H9 (cell line): ENCODE results near the gene SNX27. TPM values are rescaled to one million over a fixed set of nuclear protein-coding genes. Genes with fewer than 3 reads are reported as not detected.

Experiments
- DNase-seq: peaks from one replicate; pipeline ENCODE4 v3.0.0-alpha.2; 2017
- H2AFZ ChIP-seq: one replicate; pipeline ENCODE4 v1.6.1; 2013; ENCODE audit warnings: mild to moderate bottlenecking, low read length, control low read depth, moderate library complexity
- H2AK5ac ChIP-seq: 2 replicates; pipeline ENCODE4 v1.6.1; 2013; ENCODE audit warnings: low read length, control low read depth, mixed read lengths; ENCODE audit not compliant: insufficient read length
- H2BK120ac ChIP-seq: one replicate; pipeline ENCODE4 v1.6.1; 2013; ENCODE audit warnings: low read depth, mild to moderate bottlenecking, low read length, control low read depth, inconsistent platforms; ENCODE audit not compliant: poor library complexity, severe bottlenecking
- H2BK12ac ChIP-seq: 2 replicates; pipeline ENCODE4 v1.6.1; 2013; ENCODE audit warnings: low read length, control low read depth, mixed read lengths, low read depth; ENCODE audit not compliant: insufficient read length
- H2BK15ac ChIP-seq: 2 replicates; pipeline ENCODE4 v1.6.1; 2013; ENCODE audit warnings: low read depth, low read length, control low read depth
- H2BK20ac ChIP-seq: one replicate; pipeline ENCODE4 v1.6.1; 2013; ENCODE audit warnings: low read depth, mild to moderate bottlenecking, low read length, control low read depth, inconsistent platforms; ENCODE audit not compliant: poor library complexity, severe bottlenecking
- H2BK5ac ChIP-seq: 2 replicates; pipeline ENCODE4 v1.6.1; 2013; ENCODE audit warnings: low read length, control low read depth, mixed read lengths; ENCODE audit not compliant: insufficient read length
- H3K14ac ChIP-seq: 2 replicates; pipeline ENCODE4 v1.6.1; 2013; ENCODE audit warnings: low read length, control low read depth; ENCODE audit not compliant: insufficient read depth
- H3K18ac ChIP-seq: 2 replicates; pipeline ENCODE4 v1.6.1; 2013; ENCODE audit warnings: low read depth, mild to moderate bottlenecking, mixed read lengths, low read length, control low read depth; ENCODE audit not compliant: insufficient read length
- H3K23ac ChIP-seq: 2 replicates; pipeline ENCODE4 v1.6.1; 2013; ENCODE audit warnings: low read length, control low read depth, mixed read lengths, low read depth; ENCODE audit not compliant: insufficient read length
- H3K23me2 ChIP-seq: 2 replicates; pipeline ENCODE4 v1.6.1; 2013; ENCODE audit warnings: low read depth, mild to moderate bottlenecking, mixed read lengths, low read length, control low read depth; ENCODE audit not compliant: insufficient read length, poor library complexity, severe bottlenecking
- H3K27ac ChIP-seq: 2 replicates; pipeline ENCODE4 v1.5.1; 2013; ENCODE audit warnings: low read length, control low read depth, mixed read lengths, low read depth; ENCODE audit not compliant: insufficient read length
- H3K27me3 ChIP-seq: 2 replicates; pipeline ENCODE4 v1.6.1; 2013; ENCODE audit warnings: low read length, control low read depth, inconsistent platforms; ENCODE audit not compliant: insufficient read depth
- H3K4ac ChIP-seq: 2 replicates; pipeline ENCODE4 v1.6.1; 2013; ENCODE audit warnings: low read depth, mild to moderate bottlenecking, control low read depth, inconsistent platforms, low read length, moderate library complexity
- H3K4me1 ChIP-seq: 2 replicates; pipeline ENCODE4 v1.6.1; 2013; ENCODE audit warnings: low read length, control low read depth, inconsistent platforms; ENCODE audit not compliant: insufficient read depth
- H3K4me2 ChIP-seq: 2 replicates; pipeline ENCODE4 v1.6.1; 2013; ENCODE audit warnings: low read length, control low read depth, mixed read lengths; ENCODE audit not compliant: insufficient read length, insufficient read depth
- H3K56ac ChIP-seq: 2 replicates; pipeline ENCODE4 v1.6.1; 2013; ENCODE audit warnings: low read depth, mild to moderate bottlenecking, mixed read lengths, low read length, control low read depth; ENCODE audit not compliant: insufficient read length
- H3K79me1 ChIP-seq: 2 replicates; pipeline ENCODE4 v1.6.1; 2013; ENCODE audit warnings: low read depth, mild to moderate bottlenecking, moderate library complexity, low read length, control low read depth, inconsistent platforms; ENCODE audit not compliant: insufficient read depth, poor library complexity, severe bottlenecking
- H3K79me2 ChIP-seq: 2 replicates; pipeline ENCODE4 v1.6.1; 2013; ENCODE audit warnings: low read length, control low read depth, inconsistent platforms; ENCODE audit not compliant: insufficient read depth
- H3K9ac ChIP-seq: 2 replicates; pipeline ENCODE4 v1.6.1; 2013; ENCODE audit warnings: low read length, control low read depth, mixed read lengths; ENCODE audit not compliant: insufficient read length; ENCODE audit errors: extremely low read depth
- H3K9me3 ChIP-seq: one replicate; pipeline ENCODE4 v1.6.1; 2013; ENCODE audit warnings: low read depth, low read length, inconsistent platforms; ENCODE audit not compliant: control insufficient read depth
- H3T11ph ChIP-seq: one replicate; pipeline ENCODE4 v1.6.1; 2013; ENCODE audit warnings: mild to moderate bottlenecking, low read length, control low read depth, inconsistent platforms
- H4K20me1 ChIP-seq: one replicate; pipeline ENCODE4 v1.6.1; 2013; ENCODE audit not compliant: control insufficient read depth, insufficient read length, insufficient read depth
- H4K5ac ChIP-seq: 2 replicates; pipeline ENCODE4 v1.6.1; 2013; ENCODE audit warnings: low read depth, mild to moderate bottlenecking, mixed read lengths, low read length, control low read depth; ENCODE audit not compliant: insufficient read length
- H4K8ac ChIP-seq: replicated peaks from 2 replicates; pipeline ENCODE4 v1.6.1; 2013; ENCODE audit warnings: low read length, control low read depth, mixed read lengths, low read depth; ENCODE audit not compliant: insufficient read length
- H4K91ac ChIP-seq: 2 replicates; pipeline ENCODE4 v1.6.1; 2013; ENCODE audit warnings: low read depth, mild to moderate bottlenecking, moderate library complexity, mixed read lengths, low read length, control low read depth; ENCODE audit not compliant: insufficient read length
- H3K27ac Mint-ChIP-seq, 3 experiments: 2 replicates in 2 of 3; 3 replicates in 1 of 3; pipeline ENCODE4 v1.8.0; 2020 to 2021; ENCODE audit warnings: mixed read lengths in 3 of 3, mild to moderate bottlenecking in 1 of 3, moderate library complexity in 1 of 3
- H3K27me3 Mint-ChIP-seq: 2 replicates; pipeline ENCODE4 v1.8.0; 2021; ENCODE audit warnings: low read depth, mild to moderate bottlenecking, moderate library complexity, mixed read lengths
- H3K36me3 Mint-ChIP-seq, 3 experiments: 2 replicates in 2 of 3; 3 replicates in 1 of 3; pipeline ENCODE4 v1.8.0; 2020 to 2021; ENCODE audit warnings: low read depth in 3 of 3, mixed read lengths in 3 of 3; ENCODE audit not compliant: insufficient read depth in 1 of 3
- H3K4me1 Mint-ChIP-seq, 2 experiments: 2 replicates each; pipeline ENCODE4 v1.8.0; 2020; ENCODE audit warnings: mixed read lengths in 2 of 2
- H3K4me3 Mint-ChIP-seq, 2 experiments: 2 replicates in 1 of 2; 3 replicates in 1 of 2; pipeline ENCODE4 v1.8.0; 2020 to 2021; ENCODE audit warnings: mild to moderate bottlenecking in 2 of 2, mixed read lengths in 2 of 2, moderate library complexity in 1 of 2
- H3K9me3 Mint-ChIP-seq, 2 experiments: 2 replicates in 1 of 2; 3 replicates in 1 of 2; pipeline ENCODE4 v1.8.0; 2020; ENCODE audit warnings: mild to moderate bottlenecking in 2 of 2, mixed read lengths in 2 of 2, moderate library complexity in 1 of 2
- CTCF ChIP-seq: fragments of 200-600 bp; sonication (generic); conservative IDR thresholded peaks from 3 replicates; pipeline ENCODE4 v1.8.0; 2021; ENCODE audit warnings: antibody characterized with exemption, mild to moderate bottlenecking
- WGBS: extraction: QIAGEN DNeasy Blood & Tissue Kit; methylation state at CpG from one replicate; pipeline ENCODE4 v1.1.7; 2013; ENCODE audit warnings: missing lambda C conversion rate, low lambda C conversion rate, mixed read lengths; ENCODE audit not compliant: insufficient read length; ENCODE audit errors: extremely low coverage; 5-methylcytosine and 5-hydroxymethylcytosine counted together
- total RNA-seq: library from RNA; stranded (reverse); gene quantifications from 2 replicates; pipeline ENCODE4 v1.2.1, GENCODE V29; 2021

The SNX27 gene
- total RNA-seq, 1 experiment from 2014 or later: 48.9 TPM

GRCh38 chr1:151624783-151625182 is 12.9 kb downstream of the SNX27 start:
- no peak for TF ChIP-seq CTCF
- whole genome bisulfite sequencing: no CpG with 5 or more reads among the region's 3 CpGs
- H4K5ac ChIP-seq: no peak overlapping the region
- Mint-ChIP-seq H3K4me3 (no peak overlapping the region), H3K27ac (no peak overlapping the region), H3K27me3 (no peaks in the 10 kb centered on the region), H3K36me3 (peaks cover 3 to 12% (median 10%) of the 10 kb centered on the region in 3 experiments; a peak in 6 of 7 replicates), H3K4me1 (peaks cover 6 to 10% of the 10 kb centered on the region in 2 experiments), H3K9me3 (no peaks in the 10 kb centered on the region)
- H3K4me2 ChIP-seq: no peak overlapping the region
- no peaks in the 10 kb centered on the region for H3K23me2 ChIP-seq
- no peak overlapping the region for H3T11ph ChIP-seq
- no peak overlapping the region for H3K27ac ChIP-seq
- H3K9me3 ChIP-seq: no peaks in the 10 kb centered on the region
- H3K9ac ChIP-seq: no peak overlapping the region
- H2BK15ac ChIP-seq: no peak overlapping the region
- no peak for DNase-seq
- no peak overlapping the region for H3K14ac ChIP-seq
- H3K56ac ChIP-seq: no peak overlapping the region
- H3K79me1 ChIP-seq: peaks cover 4% of the 10 kb centered on the region
- no peak overlapping the region for H2BK5ac ChIP-seq
- H4K91ac ChIP-seq: no peak overlapping the region
- no peak overlapping the region for H2BK120ac ChIP-seq
- H4K20me1 ChIP-seq: no peaks in the 10 kb centered on the region
- H3K4me1 ChIP-seq: no peaks in the 10 kb centered on the region
- H3K23ac ChIP-seq: no peak overlapping the region
- no peak overlapping the region for H3K4ac ChIP-seq
- H4K8ac ChIP-seq: no peak overlapping the region
- H2AK5ac ChIP-seq: no peak overlapping the region
- H2BK12ac ChIP-seq: no peak overlapping the region
- no peak overlapping the region for H3K18ac ChIP-seq
- no peak overlapping the region for H2BK20ac ChIP-seq
- H2AFZ ChIP-seq: no peak overlapping the region
- H3K27me3 ChIP-seq: no peaks in the 10 kb centered on the region
- peaks cover 4% of the 10 kb centered on the region; the same call in 1 of the 2 replicates for H3K79me2 ChIP-seq
